ENCODE results near the gene SLC35F3. TPM values are rescaled to one million over a fixed set of nuclear protein-coding genes. Genes with fewer than 3 reads are reported as not detected.

SLC35F3 gene
- total and polyA plus RNA-seq, 9 of the 15 experiments (the other 6 are each of a cell fraction or from before 2014, with no cell fraction given) = 0.04 to 0.07 (median 0.04) TPM; not detected in 6

DNA sequence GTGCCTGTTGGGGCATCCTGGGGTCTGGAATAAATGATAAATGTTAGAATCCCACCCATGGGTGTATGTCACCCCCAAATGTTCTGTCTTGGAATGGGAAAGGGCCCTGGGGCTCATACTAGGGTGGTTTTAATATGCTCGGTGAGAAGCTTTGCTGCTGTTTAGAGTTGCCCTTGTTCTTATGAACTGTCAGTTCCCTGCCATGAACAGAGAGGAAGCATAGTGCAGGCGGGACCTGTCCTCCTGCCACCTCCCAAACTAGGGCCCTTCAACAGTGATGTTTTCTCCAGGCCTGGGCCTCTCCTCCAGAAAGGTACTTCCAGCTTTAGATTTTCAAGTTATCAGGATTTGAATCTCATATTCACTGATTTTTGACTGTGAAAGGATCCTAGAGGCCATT is 388.1 kb downstream of the SLC35F3 start:
- Histone ChIP-seq H2AFZ (ENCODE audit: low read depth, low read length) (no peak overlapping the region), H3K27ac (ENCODE audit: extremely low read depth, low read depth, low read length) (no peak overlapping the region), H3K9ac (ENCODE audit: insufficient read depth in 1 of 2, low read depth in 2 of 2, low read length in 2 of 2) (no peak overlapping the region), H4K20me1 (replicated peaks; ENCODE audit: control insufficient read depth, insufficient read depth, low read length) (no peaks in the 10 kb centered on the region), H3K4me3 (no peak overlapping the region), H3K4me2 (ENCODE audit: insufficient read depth, low read length) (no peak overlapping the region), H3K27me3 (ENCODE audit: control insufficient read depth in 2 of 2, insufficient read depth in 2 of 2, low read length in 2 of 2) (peaks cover 21 to 39% of the 10 kb centered on the region in 2 experiments; a peak in 4 of 5 replicates), H3K4me1 (replicated peaks in 1 of 2; ENCODE audit: control insufficient read depth in 2 of 2, insufficient read depth in 2 of 2, low read length in 2 of 2) (no peaks in the 10 kb centered on the region), H3K79me2 (ENCODE audit: control insufficient read depth, insufficient read depth, low read length) (no peaks in the 10 kb centered on the region), H3K9me1 (ENCODE audit: control insufficient read depth, insufficient read depth, low read length) (no peaks in the 10 kb centered on the region), H3K36me3 (ENCODE audit: control insufficient read depth, insufficient read depth, low read length) (no peaks in the 10 kb centered on the region), H3K9me3 (replicated peaks; ENCODE audit: control insufficient read depth, insufficient read depth, low read depth, low read length) (no peaks in the 10 kb centered on the region)
- POLR2A ChIA-PET = interaction anchor here (1.1 kb wide), 1 partner anchor 21 kb away, joined by 3 read pairs; no protein-coding TSS in a partner anchor
- ATAC-seq (no peak), FAIRE-seq (no peak), DNase-seq (ENCODE audit: extremely low read depth in 1 of 4, low spot score in 3 of 4) (no peak)
- BruUV-seq (replicated peaks) = no TSS peak
- in situ Hi-C loops (cut with MboI) = no loop called here
- CTCF ChIA-PET (ENCODE audit: low intra/inter-chr PET ratio) = interaction anchor here (0.5 kb wide), 1 partner anchor 162 kb away, joined by 3 read pairs; no protein-coding TSS in a partner anchor
- TF ChIP-seq MCM5 (IDR thresholded peaks at IDR 0.05; ENCODE audit: low read depth) = no peak
- no peak for TF ChIP-seq RBM25 (IDR thresholded peaks at IDR 0.05; ENCODE audit: low read depth, low read length, severe bottlenecking)
- TF ChIP-seq MED1 (CRISPR knock-in tag; IDR thresholded peaks at IDR 0.05; ENCODE audit: borderline replicate concordance) = no peak
- TF ChIP-seq, protein P1, sequence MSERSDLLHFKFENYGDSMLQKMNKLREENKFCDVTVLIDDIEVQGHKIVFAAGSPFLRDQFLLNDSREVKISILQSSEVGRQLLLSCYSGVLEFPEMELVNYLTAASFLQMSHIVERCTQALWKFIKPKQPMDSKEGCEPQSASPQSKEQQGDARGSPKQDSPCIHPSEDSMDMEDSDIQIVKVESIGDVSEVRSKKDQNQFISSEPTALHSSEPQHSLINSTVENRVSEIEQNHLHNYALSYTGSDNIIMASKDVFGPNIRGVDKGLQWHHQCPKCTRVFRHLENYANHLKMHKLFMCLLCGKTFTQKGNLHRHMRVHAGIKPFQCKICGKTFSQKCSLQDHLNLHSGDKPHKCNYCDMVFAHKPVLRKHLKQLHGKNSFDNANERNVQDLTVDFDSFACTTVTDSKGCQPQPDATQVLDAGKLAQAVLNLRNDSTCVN (CRISPR knock-in tag; IDR thresholded peaks at IDR 0.05) = no peak
- no peak for TF ChIP-seq SMARCE1 (IDR thresholded peaks at IDR 0.05)
- TF ChIP-seq ZFPM2 (CRISPR knock-in tag; IDR thresholded peaks at IDR 0.05) = no peak
- no peak for TF ChIP-seq HLTF (IDR thresholded peaks at IDR 0.05)
- no peak for TF ChIP-seq KAT2B (IDR thresholded peaks at IDR 0.05; ENCODE audit: low read depth, low read length)
- TF ChIP-seq RBBP5 (IDR thresholded peaks at IDR 0.05; ENCODE audit: borderline replicate concordance, insufficient read depth, low read length, poor library complexity, severe bottlenecking) = no peak
- no peak for TF ChIP-seq KDM2B (CRISPR knock-in tag; IDR thresholded peaks at IDR 0.05)
- TF ChIP-seq, protein P2, sequence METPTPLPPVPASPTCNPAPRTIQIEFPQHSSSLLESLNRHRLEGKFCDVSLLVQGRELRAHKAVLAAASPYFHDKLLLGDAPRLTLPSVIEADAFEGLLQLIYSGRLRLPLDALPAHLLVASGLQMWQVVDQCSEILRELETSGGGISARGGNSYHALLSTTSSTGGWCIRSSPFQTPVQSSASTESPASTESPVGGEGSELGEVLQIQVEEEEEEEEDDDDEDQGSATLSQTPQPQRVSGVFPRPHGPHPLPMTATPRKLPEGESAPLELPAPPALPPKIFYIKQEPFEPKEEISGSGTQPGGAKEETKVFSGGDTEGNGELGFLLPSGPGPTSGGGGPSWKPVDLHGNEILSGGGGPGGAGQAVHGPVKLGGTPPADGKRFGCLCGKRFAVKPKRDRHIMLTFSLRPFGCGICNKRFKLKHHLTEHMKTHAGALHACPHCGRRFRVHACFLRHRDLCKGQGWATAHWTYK (CRISPR knock-in tag; IDR thresholded peaks at IDR 0.05) = no peak
- no peak for TF ChIP-seq CC2D1A (IDR thresholded peaks at IDR 0.05)
- no peak for TF ChIP-seq FOXA3 (CRISPR knock-in tag; conservative IDR thresholded peaks at IDR 0.05 in 1 of 2, IDR thresholded peaks at IDR 0.05 in 1 of 2)
- no peak for TF ChIP-seq TCF7 (IDR thresholded peaks at IDR 0.05; ENCODE audit: borderline replicate concordance)
- TF ChIP-seq ZKSCAN1 (IDR thresholded peaks at IDR 0.05; ENCODE audit: low read depth, low read length) = no peak
- intact Hi-C loops (cut with micrococcal nuclease) = no loop called here
- WGBS (ENCODE audit: insufficient coverage, low coverage, missing lambda C conversion rate) = 0% methylated on average over 2 of the region's 2 CpGs

Data from K562 (cell line).